SK-N-MC (cell line): ENCODE results near the gene MDM4.

Source experiments
- EZH2 ChIP-seq: fragments of 200-600 bp; sonication (generic); IDR thresholded peaks from one replicate; pipeline ENCODE4 v1.6.1; 2017; ENCODE audit warnings: antibody characterized with exemption
- POLR2AphosphoS5 ChIP-seq: IDR thresholded peaks from 2 replicates; pipeline ENCODE4 v1.6.1; 2012; ENCODE audit warnings: mild to moderate bottlenecking, low read depth, low read length, borderline replicate concordance

DNA sequence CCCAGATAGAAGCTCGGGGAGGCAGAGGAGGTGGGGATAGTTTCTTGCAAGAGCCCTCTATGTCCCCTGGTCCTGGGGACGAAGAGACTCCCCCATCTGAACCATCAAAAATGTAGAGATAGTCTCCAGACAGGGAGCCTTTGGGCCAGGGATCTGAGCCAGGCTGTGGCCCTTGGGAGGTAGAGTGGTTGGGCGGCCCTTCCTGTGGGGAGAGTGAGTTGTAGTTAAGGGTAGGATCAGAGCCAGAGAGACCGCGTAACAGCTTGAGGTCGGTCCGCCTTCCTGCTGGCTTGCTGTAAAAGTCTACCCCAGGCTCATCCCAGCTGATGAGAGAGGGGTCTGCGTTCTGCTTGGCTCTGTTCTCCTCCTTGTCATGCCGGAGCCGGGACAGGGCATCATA lies 46.9 kb upstream of the MDM4 start:
- TF ChIP-seq POLR2AphosphoS5 (no peak), EZH2 (no peak)
